Caki2 (cell line): ENCODE measurements around the gene CCIN. TPM values are rescaled to one million over a fixed set of nuclear protein-coding genes. Genes with fewer than 3 reads are reported as not detected.
A peak's percentile ranks its signal among the peaks of the same experiment; 100 is the strongest.

Source experiments
- DNase-seq: peaks from one replicate; pipeline ENCODE4 v3.0.0-alpha.2; 2015; ENCODE audit warnings: low read depth
- in situ Hi-C: cut with HindIII; loops from 2 replicates; pipeline ENCODE4 v1.10.0; 2016; ENCODE audit warnings: low sequenced_read_pairs, low pct_unique_long_range_greater_than_20kb, mixed read lengths
- total RNA-seq: library from RNA; depleted of rRNA; stranded (reverse); fragments of >200 nt; shearing (Covaris generic); gene quantifications from 2 replicates; pipeline ENCODE4 v1.2.3, GENCODE V29; 2014; ENCODE audit warnings: low replicate concordance

The CCIN gene
- total RNA-seq, 1 experiment from 2014 or later = not detected

DNA sequence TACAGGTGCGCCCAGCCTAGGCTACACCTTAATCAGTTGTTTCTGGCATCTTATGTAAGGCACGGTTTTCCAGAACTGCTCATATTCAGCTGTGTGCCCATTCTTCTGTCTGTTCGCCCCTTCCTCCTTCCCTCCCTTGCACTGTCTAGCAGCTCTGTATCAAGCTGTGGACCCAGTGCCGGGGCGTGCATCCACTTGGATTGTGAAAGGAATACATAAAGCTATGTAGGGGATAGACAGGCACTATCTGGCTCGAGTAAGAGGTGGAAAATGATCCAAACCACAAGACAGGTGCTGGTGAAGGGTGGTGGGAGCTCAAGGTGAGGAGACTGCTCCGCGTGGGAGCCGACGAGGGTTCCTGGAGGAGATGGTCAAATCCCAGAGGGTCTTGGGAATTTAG, 30.7 kb upstream of the CCIN start:
- in situ Hi-C loops = no loop called here

GRCh38 chr9:36138901-36139300, 30.3 kb upstream of the CCIN start:
- in situ Hi-C loops = no loop called here
- no peak for DNase-seq

More for the DNA sequence above, 30.7 kb upstream of the CCIN start:
- no peak for DNase-seq

DNA sequence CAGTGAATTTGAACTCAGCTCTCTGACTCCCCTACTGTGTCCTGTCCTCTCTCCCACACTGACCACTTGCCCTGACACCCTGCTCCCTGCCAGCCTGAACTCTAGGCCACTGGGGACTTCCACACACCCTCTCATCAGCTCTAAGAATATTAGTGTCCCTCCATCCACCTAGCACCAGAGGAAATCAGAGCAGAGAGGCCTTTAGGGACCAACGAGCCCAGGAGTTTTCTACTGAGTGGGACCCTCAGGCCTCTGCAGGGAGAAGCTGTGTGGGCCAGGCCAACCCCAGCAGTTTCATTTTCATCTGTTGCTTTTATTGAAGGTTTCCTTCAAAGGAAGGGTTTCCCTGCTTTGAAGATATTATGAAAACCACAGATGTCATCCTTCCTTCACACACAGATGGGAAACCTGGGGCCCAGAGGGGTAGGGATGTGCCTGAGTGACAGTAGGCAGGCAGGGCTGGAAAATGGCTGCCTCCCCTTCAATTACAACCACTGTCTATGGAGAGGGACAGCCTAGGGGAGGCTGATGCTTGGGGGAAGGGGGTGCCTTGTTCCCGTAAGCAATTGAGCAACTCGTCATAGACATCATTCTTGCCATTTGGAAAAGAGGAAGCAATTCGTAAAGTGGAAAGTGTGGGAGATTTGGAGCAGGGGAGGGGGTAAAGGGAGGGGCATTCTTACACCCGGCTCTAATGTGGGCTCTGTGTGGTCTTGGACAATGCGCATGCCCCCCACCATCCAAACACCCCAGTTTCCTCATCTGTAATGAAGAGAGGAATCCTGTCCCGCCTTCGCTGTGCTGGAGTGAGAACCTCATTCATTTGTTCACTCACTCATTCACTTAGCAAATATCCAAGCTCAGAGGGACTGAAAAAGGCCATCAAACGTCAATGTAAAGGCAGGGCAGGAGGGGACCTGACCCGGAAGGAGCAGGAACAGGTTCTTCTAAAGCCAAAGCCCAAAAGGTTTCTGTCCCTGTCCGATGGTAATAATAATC, 28.8 kb upstream of the CCIN start:
- in situ Hi-C loops = no loop called here
- DNase-seq = no peak

DNA sequence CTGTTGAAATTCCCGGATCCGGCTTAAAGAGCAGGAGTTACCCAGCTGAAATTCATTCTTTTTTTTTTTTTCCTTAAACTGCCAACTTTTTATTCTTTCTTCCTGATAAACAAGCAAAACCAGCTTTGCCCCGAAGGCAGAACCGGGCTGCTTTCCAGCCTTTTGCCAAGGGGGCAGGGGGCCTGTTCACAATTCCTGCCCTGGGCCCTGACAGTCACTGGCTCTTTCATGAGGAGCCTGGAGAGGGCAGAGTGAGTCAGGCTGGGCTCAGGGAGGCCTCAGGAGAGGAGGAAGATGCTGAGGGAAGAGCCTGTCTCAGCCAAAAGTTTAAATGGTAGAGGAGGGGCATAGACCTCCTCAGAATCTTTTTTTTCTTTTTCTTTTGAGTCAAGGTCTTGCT, 27.9 kb upstream of the CCIN start:
- DNase-seq = no peak
- in situ Hi-C loops = no loop called here

GRCh38 chr9:36141761-36142160, 27.4 kb upstream of the CCIN start:
- DNase-seq = no peak
- in situ Hi-C loops = no loop called here

GRCh38 chr9:36142510-36143244, 26.5 kb upstream of the CCIN start:
- no peak for DNase-seq
- in situ Hi-C loops = no loop called here

DNA sequence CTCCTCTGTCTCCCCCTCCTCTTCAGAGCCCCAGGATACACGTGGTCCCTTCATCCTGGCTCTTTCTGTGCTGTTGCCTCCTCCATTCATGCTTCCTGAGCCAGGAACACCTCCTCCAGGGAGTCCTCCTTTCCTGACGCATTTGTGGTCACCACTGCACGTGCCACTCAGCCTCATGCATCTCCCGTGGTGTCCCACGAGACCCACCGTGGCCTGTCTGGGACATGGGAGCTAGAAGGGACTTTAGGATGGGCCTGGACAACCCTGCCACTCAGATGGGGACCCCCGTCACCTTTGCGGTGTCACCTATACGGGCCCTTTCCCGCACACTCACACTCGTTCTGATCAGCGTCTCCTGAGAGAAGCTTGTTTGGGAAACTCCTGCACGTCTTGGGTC, 25.9 kb upstream of the CCIN start:
- no peak for DNase-seq
- in situ Hi-C loops = no loop called here

DNA sequence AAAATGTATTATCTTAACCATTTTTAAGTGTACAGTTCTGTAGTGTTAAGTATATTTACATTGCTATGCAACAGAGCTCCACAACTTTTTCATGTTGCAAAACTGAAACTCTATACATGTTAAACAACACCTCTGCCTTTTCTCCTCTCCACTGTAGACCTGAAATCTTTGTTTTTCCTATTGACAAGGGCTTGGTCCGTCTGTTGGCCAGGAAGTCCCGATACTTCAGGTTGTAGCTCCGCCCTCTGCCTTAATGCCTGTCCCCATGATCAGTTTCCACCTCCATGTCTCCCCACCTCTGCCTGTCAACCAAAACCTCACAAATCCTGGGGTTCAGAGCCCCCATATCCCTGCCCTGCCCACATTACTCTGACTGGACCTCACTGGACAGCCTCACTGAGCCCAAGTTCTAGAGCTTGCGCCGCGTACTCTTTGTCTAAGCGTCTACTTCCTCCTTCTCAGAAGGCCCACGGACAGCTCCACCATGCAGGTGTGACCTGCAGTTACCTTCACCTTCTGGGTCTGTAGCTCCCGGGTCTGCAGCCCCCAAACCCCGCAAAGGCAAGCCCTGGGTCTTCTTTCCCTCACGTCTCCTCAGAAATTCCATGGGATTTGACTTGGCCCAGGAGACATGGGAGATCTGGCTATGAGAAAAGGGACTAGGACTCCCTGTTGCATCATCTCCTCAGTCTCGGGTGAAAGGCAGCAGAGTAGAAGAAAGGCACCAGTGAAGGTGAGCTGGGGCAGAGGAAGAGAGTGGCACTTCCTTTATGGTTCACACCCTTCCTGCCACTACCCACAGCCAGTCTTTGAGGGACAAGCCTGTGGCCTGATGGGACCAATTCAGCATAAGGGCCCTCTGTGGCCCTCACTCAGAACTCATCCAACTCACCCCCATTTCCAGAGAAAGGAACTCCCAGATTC, 24.6 kb upstream of the CCIN start:
- no peak for DNase-seq
- in situ Hi-C loops = no loop called here

GRCh38 chr9:36145970-36146369, 23.2 kb upstream of the CCIN start:
- in situ Hi-C loops = no loop called here

DNA sequence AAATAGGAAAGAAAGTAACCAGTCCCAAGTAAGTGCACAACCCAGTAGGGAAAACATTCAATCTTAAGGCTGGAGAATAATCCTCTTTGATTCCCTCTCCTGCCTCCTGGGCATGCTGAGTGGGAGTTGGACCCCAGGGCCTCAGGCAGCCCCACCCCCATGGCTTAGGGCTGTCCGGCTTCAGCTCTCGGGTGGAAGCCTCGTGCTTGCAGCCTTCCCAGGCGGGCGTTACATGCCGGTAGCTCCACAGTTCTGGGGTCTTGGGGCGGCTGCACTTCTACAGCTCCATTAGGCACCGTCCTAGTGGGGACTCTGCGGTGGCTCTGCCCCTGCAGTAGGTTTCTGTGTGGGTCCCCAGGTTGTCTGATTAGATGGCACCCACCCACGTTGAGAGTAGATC, 22.5 kb upstream of the CCIN start:
- in situ Hi-C loops = no loop called here
- DNase-seq = no peak

More at GRCh38 chr9:36145970-36146369, 23.2 kb upstream of the CCIN start:
- DNase-seq = no peak

DNA sequence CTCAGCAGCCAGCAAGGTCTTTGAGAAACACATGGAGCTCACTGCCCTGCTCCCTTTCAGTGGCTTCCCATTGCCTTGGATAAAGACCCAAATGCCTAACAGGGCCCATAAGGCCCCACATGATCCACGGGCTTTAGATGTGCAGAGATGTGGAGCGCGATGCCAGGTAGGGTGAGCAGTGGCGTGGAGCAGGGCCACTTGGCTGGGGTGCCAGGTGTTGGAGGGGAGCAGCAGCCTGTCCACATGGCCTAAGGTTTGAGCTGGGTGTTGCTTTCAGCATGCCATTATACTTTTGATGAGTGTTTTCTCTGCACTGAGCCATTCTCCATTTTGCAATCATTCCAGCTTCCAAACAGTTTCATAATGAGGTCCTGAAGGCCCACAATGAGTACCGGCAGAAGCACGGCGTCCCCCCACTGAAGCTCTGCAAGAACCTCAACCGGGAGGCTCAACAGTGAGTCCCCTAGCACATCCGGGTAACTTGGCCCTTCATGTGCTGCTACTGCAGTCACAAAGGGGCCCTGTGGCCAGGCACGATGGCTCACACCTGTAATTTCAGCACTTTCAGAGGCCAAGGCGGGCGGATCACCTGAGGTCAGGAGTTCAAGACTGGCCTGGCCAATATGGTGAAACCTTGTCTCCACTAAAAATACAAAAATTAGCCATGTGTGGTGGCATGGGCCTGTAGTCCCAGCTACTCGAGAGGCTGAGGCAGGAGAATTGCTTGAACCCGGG, 21.6 kb upstream of the CCIN start:
- in situ Hi-C loops = no loop called here
- DNase-seq = no peak

GRCh38 chr9:36148311-36149051, 20.7 kb upstream of the CCIN start:
- in situ Hi-C loops = no loop called here
- peak; percentile 82 for DNase-seq

DNA sequence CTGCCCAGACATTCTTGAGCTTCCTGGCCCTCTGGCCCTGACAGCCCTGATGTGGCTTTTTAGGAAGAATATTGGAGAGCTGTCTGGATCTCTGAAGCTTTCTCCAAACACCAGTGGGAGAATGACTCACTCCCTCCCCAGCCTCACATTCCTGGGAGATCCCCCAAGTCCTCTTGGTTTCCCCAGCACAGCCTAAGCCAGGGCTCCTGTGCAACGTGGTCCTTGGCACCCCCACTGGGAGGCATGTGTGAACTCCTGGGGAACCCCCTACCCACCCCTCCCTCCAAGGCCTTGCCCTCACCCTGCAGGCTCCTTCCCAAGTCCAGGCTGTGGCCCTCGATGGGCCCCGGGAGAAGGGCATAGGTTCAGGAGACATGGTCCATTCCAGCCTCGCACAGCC, 20.0 kb upstream of the CCIN start:
- in situ Hi-C loops = no loop called here
- no peak for DNase-seq

GRCh38 chr9:36150574-36151315, 18.4 kb upstream of the CCIN start:
- no peak for DNase-seq
- in situ Hi-C loops = no loop called here

- no peak for DNase-seq
- in situ Hi-C loops = no loop called here
These were observed 17.6 kb upstream of the CCIN start for GRCh38 chr9:36151316-36152210.
